Germinal center (tissue), 1 donor: ENCODE measurements around the gene TOX2.

Experiments used
- DNase-seq: peaks from one replicate; pipeline ENCODE4 v3.0.0; 2012; ENCODE audit warnings: mixed read lengths, low spot score

TOX2 gene

GRCh38 chr20:43940518-43941225 is 26.0 kb downstream of the TOX2 start:
- DNase-seq: no peak

DNA sequence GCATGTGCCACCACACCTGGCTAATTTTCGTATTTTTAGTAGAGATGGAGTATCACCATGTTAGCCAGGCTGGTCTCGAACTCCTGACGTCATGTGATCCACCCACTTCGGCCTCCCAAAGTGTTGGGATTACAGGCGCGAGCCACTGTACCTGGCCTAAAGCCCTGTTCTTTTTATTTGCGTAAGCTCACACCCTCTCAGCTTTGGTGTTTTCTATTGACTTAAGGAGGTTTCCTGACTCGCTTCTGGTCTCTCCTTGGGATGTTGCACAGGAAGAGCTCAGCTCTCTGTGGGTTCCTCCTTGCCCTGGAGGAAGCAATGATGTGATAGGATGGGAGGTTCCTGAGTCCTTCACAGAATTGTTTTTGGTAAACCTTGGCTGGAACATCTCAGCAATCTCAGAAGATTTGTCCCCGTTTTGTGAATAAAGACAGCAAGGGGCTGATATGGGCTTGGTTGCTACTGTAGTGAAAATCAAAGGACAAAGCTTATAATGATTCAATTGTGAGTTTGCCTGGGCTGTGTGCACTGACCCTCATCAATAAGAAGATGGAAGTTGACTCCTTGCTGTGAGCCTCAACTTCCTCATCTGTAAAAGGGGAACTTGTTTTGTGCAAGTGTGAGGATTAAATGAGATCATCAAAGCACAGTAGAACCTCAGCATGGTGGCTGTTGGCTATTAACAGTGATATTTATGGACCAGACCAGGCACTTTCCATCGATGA is 27.0 kb downstream of the TOX2 start:
- peak; percentile 21 for DNase-seq

DNA sequence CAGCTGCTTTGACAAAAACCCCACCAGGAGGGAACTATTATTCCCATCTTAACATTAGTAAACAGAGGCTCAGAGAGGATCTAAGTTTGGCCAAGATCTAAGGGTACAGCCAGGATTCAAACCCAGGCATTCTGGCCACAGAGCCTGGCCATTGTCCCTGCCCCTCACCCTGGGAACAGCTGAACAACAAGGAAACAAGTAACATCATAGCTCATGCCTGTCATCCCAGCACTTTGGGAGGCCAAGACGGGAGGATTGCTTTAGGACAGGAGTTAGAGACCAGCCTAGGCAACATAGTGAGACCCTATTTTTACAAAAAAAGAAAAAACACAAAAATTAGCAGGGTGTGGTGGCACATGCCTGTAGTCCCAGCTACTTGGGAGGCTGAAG is 27.5 kb downstream of the TOX2 start:
- DNase-seq: no peak

GRCh38 chr20:43942667-43943285 is 28.1 kb downstream of the TOX2 start:
- DNase-seq: no peak

DNA sequence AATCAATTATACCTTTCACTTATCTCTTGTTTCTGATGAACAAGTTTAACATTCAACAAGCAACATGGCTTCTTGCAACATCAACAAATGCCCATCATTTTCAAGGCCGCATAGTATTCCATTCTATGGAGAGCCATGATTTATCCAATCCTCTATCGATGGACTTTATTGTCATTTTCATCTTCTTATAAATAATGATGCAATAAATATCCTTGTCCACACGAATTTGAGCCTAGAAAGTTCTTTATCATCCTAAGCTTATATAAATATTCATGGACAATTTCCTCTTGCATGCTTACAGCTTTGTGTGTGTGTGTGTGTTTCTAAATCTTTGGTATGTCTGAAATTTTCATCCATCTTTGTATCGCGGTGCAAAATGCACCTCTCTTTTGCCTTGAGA is 29.1 kb downstream of the TOX2 start:
- DNase-seq: no peak

- DNase-seq: no peak
Observed at GRCh38 chr20:43944653-43945235, 30.1 kb downstream of the TOX2 start.

DNA sequence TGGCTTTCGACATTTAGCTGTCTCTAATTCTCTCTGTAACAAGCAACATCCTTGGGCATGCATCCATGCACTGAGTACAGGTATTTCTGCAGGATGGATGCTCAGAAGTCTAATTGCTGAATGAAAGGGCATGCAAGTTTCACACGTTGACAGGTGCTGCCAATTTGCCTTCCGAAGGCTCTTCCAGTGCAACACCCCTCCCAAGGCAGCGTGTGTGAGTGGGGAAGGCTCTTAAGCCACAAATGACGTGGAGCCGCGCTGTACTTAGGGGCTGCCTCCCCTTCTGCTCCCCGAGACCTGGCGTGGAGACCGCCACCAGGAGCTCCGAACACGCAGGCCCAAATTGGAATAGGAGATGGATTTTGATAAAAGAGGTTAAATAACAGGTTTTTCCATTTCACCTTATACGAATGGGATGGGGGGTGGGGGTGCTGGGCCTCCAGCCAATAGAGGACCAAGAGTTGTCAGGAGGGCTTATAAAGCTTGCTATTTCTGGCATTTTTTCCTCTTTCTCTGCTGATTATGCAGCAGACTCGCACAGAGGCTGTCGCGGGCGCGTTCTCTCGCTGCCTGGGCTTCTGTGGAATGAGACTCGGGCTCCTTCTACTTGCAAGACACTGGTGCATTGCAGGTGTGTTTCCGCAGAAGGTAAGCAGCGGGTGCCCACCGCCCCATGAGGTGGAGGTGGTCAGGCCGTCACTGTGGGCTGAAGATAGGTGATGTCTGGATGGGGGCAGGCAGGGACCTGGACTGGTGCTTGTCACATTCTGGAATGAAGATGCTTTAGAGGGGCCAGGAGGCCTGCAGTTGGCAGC is 30.9 kb downstream of the TOX2 start:
- no peak for DNase-seq

- no peak for DNase-seq
Observed at GRCh38 chr20:43946206-43946491, 31.5 kb downstream of the TOX2 start.

- no peak for DNase-seq
Observed at GRCh38 chr20:43946659-43947315, 32.1 kb downstream of the TOX2 start.

DNA sequence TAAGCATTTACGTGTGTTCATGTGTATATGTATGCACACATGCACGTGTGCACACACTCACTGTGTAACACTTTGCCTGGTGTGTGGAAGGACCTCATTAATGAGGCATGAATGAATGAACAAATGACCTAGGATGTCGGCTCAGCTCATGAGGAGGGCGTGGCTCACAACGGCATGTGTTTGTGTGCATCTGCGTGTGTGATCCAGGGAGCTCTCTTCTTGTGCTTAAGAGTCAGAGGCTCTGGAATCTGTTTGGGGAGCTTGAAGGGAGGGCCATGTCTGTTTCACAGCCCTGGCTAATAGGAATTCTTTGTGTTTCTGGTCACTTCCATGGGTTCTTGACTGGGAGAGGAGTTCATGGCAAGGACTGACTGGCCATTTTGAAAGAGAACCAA is 32.7 kb downstream of the TOX2 start:
- DNase-seq: no peak

DNA sequence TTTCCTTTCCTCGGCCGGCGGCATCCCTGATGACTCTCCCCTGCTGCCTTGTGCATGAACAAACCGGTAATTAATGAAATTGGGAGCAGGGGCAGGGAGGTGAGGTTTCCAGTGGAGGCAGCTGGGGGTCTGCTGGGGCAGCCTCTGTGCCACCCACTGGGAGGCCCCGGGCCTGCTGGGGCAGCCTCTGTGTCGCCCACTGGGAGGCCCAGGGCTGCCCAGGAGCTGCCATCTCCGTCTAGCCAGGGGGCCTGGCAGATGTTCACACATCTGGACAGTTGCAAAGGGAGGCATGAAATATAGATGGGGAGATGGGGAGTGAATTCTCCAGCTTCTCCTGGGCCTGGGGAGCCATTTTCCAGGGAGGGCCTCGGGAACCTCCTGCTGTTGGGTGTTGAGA is 33.8 kb downstream of the TOX2 start:
- no peak for DNase-seq

DNA sequence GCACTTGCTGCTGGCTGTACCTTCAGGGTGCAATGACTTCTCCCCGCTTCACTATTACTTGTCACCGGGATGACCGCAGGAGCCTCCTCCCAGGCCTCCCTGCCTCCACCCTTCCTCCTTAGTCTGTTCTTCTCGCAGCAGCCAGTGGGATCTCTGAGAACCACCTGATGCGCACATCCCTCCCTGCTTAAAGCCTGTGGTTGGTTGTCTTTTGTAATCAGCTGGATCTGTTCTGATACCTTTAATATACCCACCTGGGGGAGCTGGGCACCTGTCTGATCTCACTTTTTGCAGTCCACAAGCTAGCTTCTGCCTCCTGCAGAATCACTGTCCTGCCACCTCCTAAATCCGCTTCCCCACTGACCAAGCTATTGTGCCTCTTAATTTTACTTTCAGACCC is 34.6 kb downstream of the TOX2 start:
- DNase-seq: no peak

DNA sequence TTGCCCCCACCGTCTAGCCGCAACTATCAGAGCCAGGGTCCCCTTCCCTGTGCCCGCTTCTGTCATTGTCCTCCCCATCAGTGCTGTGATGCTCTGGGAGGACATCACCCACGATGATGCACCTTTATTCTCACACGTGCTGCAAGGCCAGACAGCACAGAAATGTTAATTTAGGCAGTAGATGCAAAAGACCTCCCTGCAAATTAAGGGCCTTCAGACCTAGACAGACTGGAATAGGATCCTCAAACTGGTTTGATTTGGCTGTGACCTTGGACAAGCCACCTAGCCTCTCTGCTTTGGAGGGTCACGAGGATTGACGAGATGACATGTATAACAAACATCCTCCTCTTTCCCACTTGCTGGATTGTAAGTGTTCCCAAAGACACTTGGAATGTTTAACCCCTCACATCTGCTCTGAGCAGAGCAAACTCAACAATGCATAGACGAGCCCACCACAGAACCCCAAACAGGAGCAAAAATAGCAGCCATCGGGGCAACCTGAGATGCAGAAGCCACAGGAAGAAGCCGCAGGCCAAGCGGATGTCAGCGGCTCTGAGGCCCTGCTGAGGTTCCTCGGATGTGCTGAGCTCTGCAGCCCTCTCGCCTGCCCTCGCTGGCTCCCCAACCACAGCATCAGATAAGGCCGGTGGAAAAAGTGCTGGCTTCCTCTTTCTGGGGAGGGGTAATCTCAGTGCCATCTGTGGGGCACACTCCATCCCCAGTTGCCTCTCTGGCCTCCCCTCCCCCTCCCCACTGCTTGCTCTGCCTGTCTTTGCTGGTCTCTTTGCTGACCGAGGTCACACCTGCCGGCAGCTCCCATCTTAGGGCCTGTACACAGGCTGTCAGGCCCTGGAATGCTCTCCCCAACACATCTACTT is 35.3 kb downstream of the TOX2 start:
- peak; percentile 33 for DNase-seq

DNA sequence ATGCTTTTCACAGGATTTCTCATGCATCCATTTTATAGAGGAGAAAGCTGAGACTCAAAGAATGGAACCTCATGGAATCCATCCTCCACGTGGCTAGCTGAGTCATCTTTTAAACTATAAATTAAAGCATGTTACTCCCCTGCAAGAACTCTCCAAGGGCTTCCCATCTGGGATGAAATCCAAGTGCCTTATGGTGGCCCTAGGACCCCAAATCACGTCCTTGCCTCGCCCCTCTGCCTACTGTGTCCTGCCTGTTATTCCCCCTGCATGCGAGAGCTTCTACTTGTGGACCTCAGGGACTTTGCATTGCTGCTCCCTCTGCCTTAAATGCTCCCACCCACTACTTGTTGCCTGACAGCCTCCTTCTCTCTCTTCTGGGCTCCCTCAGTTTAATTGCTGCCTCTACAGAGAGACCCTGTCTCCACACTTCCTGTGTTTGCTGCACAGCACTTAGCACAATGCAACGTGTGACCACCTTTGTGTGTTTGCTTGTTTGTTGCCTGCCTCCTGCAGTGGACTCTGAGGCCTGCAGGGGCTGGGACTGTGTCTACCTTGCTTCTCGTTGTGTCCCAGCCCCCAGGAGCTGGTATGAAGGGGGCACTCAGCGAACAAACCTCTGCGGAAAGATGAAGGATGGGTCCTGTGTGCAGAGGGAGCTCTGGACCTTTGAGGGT is 39.4 kb downstream of the TOX2 start:
- DNase-seq: no peak

GRCh38 chr20:43954704-43955061 is 40.0 kb downstream of the TOX2 start:
- no peak for DNase-seq

GRCh38 chr20:43955062-43955749 is 40.6 kb downstream of the TOX2 start:
- DNase-seq: peak; percentile 26

GRCh38 chr20:43955750-43956191 is 41.1 kb downstream of the TOX2 start:
- DNase-seq: no peak

DNA sequence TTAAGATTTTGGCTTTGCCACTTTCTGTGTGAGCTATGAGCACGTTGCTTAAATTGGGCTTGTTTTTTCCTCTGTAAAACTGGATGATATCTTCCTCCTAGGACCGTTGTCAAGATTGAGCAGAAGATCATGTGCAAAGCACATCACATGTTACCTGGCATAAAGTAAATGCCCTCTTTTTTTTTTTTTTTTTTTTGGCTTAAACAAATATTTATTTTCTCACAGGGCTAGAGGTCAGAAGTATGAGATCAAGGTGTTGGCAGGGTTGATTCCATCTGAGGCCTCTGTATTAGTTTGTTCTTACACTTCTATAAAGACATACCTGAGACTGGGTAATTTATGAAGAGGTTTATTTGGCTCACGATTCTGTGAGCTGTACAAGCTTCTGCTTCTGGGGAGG is 42.7 kb downstream of the TOX2 start:
- no peak for DNase-seq

- no peak for DNase-seq
Observed at GRCh38 chr20:43958626-43959025, 44.0 kb downstream of the TOX2 start.
